Suppressor macrophage (primary cell): ENCODE data around the gene ACHE.
A peak's percentile ranks its signal among the peaks of the same experiment; 100 is the strongest.
"Not testable (repeated sequence)": the region's sequence is repeated elsewhere in the genome, so short reads cannot be mapped to it uniquely, and the experiment has no call there.

Experiments used
- DNase-seq, 4 experiments: peaks; one replicate each; pipeline ENCODE4 v3.0.0-alpha.2; 2020 to 2022

ACHE gene

DNA sequence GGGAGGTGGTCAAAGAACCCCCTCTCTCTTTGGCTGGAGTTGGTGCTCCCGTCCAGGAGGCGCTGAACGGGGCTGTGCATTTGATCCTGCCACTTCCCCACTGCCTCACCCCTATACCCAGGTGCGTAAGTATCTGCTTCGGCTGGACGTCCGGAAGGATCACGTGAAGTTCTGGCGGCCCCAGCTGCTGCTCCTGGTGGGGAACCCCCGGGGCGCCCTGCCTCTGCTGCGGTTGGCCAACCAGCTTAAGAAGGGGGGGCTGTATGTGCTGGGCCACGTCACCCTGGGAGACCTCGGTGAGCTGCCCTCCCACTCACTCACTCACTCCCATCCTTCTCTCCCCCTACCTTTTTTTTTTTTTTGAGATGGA lies 34.1 kb downstream of the ACHE start:
- no peak for DNase-seq

DNA sequence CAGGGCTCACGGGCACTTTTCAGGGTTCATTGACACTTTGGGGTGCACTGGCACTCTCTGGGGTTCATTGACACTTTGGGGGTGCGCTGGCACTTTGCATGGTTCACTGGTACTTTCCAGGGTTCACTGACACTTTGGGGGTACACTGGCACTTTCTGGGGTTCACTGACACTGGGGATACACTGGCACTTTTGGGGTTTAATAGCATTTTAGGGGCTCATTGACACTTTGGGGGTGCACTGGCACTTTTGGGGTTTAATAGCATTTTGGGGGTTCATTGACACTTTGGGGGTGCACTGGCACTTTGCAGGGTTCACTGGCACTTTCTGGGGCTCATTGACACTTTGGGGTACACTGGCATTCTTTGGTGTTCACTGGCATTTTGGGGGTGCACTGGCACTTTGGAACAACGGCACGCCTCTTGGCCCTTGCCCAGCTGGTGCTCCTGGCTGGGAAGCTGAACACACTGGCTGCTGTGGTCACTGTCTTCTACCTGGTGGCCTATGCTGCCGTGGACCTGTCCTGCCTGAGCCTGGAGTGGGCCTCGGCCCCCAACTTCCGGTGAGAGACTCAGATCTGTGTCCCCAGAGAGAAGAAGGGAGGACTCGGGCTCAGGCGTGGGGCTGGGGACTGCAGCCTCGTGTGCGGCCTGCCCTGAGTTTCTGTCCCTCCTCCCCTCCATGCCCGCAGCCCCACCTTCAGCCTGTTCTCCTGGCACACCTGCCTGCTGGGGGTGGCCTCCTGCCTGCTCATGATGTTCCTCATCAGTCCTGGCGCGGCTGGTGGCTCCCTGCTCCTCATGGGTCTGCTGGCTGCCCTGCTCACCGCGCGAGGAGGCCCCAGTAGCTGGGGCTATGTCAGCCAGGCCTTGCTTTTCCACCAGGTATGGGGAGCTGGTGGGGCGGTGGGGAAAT lies 34.7 kb downstream of the ACHE start:
- no peak for DNase-seq

DNA sequence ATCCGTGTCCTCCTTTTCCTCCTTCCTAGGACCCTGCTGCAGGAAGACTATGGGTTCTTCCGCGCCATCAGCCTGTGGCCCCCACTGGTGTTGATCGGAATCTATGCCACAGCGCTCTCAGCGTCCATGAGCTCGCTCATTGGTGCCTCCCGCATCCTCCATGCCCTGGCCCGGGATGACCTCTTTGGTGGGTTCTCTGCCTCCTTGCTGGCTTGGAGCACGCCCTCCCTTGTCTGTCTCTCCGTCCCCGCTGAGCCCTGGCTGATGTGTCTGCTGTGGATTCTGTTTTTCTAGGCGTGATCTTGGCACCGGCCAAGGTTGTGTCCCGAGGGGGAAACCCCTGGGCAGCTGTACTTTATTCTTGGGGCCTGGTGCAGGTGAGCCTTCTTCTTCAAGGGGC lies 35.8 kb downstream of the ACHE start:
- no peak for DNase-seq

DNA sequence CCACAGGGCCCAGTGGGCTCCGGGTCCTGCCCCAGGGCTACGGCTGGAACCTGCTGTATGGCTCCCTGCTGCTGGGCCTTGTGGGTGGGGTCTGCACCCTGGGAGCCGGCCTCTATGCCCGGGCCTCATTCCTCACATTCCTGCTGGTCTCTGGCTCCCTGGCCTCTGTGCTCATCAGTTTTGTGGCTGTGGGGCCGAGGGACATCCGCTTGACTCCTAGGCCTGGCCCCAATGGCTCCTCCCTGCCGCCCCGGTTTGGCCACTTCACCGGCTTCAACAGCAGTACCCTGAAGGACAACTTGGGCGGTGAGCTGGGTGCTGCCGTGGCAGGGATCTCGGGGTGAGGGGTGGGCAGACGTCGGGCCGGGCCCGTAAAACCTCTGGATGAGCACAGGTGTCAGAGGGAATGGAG lies 38.8 kb downstream of the ACHE start:
- no peak for DNase-seq

DNA sequence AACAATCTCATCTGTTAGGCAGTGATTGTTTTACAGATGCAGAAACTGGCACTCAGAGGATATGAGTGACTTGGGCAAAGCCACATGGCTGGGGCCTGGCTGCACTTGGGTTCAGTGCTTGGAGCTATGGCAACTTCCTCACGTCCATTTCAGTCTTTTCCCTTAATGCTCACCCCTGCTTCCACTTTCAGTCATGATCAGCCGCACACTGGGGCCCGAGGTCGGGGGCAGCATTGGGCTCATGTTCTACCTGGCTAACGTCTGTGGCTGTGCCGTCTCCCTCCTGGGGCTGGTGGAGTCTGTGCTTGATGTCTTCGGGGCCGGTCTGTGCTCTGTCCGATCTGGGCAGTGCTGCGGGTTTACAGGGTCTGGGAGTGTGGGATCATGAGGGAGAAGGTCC lies 40.2 kb downstream of the ACHE start:
- DNase-seq = peak in 1 of 4 experiments; percentile 11

DNA sequence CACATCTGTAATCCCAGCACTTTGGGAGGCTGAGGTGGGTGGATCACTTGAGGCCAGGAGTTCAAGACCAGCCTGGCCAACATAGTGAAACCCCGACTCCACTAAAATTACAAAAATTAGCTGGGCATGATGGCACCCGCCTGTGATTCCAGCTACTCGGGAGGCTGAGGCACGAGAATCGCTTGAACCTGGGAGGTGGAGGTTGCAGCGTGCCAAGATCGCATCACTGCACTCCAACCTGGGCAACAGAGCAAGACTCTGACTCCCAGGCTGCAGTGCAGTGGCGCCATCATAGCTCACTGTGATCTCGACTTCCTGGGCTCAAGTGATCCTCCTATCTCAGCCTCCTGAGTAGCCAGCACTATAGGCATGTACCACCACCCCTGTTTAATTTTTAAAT lies 40.8 kb downstream of the ACHE start:
- DNase-seq = not testable (repeated sequence)

DNA sequence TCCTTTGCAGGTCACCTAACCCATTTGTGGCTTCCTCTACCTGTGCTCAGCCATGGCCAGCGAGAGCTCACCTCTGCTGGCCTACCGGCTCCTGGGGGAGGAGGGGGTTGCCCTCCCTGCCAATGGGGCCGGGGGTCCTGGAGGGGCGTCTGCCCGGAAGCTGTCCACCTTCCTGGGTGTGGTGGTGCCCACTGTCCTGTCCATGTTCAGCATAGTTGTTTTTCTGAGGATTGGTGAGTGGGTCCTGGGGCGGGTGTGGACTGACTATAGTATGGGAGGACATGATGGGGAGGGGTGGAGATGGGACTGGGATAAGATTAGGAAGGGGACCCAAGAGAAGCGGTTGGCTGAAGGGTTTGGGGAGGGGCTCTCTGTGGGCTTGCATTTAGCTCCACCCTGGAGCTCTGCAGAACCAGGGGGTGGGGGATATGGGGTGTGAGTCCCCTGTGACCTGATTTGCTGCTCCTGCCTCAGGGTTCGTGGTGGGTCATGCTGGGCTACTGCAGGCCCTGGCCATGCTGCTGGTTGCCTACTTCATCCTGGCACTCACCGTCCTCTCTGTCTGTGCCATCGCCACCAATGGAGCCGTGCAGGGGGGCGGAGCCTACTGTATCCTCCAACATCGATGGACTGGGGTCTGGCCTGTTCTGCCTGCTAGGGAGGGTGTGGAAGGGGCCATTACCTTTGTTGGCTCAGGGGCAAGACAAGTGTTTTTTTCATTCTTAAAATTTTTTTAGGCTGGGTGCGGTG lies 41.4 kb downstream of the ACHE start:
- DNase-seq = no peak

DNA sequence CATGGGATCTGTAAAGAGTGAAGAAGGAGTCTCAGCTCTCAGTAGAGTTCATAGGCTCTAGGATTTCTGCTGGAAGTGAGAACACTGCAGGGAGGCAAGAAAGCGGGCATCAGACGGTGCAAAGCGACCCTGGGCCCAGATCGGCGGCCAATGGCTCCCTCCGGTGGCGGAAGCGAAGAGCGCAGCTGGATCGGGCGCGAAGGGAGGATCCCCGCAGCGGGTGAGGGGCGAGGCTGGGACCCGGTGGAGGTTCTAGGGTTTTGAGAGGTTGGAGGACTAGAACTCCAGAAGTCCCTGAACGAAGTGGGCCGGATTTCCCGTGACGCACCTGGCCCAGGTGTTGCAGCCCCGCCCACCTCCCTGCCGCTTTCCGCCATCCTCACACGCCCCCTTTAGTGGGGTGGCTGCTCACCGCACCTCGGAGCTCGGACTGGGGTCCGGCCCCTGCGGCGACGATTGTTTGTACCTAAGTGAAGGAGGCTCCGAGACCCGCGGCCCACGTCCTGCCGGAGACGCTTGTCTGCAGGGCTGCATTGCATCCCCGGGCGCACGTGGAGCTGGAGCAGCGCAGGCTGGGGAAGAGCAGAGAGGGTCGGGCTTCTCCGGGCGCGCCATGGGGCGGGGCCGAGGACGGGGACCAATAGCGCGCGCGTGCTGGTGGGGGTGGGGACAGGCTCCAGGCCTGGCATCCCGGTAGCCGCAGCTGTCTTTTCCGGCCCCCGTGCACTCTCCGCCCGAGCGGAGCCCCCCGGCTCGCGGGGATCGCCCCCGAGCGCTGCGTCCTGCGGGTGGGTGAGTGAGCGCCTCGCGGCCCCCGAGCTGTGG lies 43.4 kb downstream of the ACHE start, which contains the start of gene SLC12A9:
SLC12A9 (plus strand) TSS at position 666 of the 825 bp plus-strand sequence. CDS start 1,485 bp downstream, outside the sequence.
- DNase-seq = peak; percentile 93 to 98 (median 96)

DNA sequence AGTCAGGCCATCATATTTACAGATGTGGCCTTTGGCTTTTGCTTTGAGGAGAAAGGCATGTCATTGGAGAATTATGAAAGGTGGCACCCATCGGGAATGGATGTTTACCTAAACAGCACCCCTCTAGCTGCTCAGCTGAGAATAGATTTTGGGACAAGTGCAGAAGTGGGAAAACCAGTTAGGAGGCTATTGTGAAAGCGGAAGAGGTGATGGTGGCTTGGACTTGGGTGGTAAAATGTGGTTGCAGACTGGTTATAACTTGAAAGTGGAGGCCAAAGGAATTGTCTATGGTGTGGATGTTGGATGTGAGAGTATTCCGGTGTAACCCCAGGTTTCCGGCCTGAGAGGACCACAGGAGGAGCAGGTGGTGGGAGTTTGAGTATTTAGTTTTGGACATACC lies 48.3 kb downstream of the ACHE start:
- no peak for DNase-seq

DNA sequence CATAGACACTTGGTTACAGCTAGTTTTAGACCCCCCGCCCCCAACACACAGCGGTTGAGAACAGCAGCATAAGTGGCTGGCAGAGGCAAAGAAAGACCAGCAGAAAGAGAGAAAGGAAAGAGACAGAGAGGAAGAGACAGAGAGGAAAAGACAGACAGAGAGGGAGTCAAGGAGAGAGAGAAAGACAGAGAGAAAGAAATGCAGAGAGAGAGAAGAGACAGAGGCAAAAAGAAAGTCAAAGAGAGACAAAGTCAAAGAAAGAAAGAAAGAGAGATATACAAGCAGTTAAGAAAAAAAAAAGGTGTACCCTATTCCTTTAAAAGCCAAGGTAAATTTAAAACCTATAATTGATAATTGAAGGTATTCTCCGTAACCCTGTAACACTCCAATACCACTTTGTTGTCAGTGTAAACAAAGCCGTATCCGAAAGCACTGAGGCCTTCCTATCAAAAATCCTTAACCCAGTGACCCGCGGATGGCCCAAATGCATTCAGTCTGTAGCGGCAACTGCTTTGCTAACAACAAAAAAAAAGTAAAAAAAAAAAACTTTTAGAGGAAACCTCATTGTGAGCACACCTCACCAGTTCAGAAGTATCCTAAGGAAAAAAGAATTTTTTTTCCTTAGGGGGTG lies 55.1 kb downstream of the ACHE start:
- no peak for DNase-seq
